Measurements from ENCODE around the gene BSND. TPM values are rescaled to one million over a fixed set of nuclear protein-coding genes. Genes with fewer than 3 reads are reported as not detected.

BSND gene
- total RNA-seq, 1 experiment from 2014 or later = 0.17 TPM

DNA sequence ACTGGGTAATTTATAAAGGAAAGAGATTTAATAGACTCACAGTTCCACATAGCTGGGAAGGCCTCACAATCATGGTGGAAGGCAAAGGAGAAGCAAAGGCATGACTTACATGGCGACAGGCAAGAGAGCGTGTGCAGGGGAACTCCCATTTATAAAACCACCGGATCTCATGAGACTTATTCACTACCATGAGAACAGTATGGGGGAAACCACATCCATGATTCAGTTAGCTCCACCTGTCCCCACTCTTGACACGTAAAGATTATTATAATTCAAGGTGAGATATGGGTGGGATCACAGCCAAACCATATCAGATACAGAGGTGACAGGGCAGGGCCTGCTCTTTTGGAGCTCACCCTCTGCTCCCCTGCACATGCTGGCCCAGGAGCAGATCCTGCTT is 49.7 kb upstream of the BSND start:
- H2BK5ac ChIP-seq (ENCODE audit: insufficient read length, low read length) = no peak overlapping the region

More for the DNA sequence above, 49.7 kb upstream of the BSND start:
- Histone ChIP-seq H4K8ac (replicated peaks; ENCODE audit: insufficient read length, low read depth, low read length) (no peak overlapping the region), H2BK120ac (ENCODE audit: low read depth, low read length, poor library complexity, severe bottlenecking) (no peak overlapping the region), H3K23ac (ENCODE audit: insufficient read length, low read depth, low read length) (no peak overlapping the region), H3K79me2 (ENCODE audit: insufficient read depth, low read length) (no peaks in the 10 kb centered on the region), H3K14ac (ENCODE audit: insufficient read depth, low read length) (no peak overlapping the region), H3K23me2 (ENCODE audit: insufficient read length, low read depth, low read length, poor library complexity, severe bottlenecking) (no peaks in the 10 kb centered on the region), H3K9ac (ENCODE audit: extremely low read depth, insufficient read length, low read length) (no peak overlapping the region), H3K4me2 (ENCODE audit: insufficient read depth, insufficient read length, low read length) (no peak overlapping the region), H2BK20ac (ENCODE audit: low read depth, low read length, poor library complexity, severe bottlenecking) (no peak overlapping the region), H3K56ac (ENCODE audit: insufficient read length, low read depth, low read length) (no peak overlapping the region), H3K27ac (ENCODE audit: insufficient read length, low read depth, low read length) (no peak overlapping the region), H3K27me3 (ENCODE audit: insufficient read depth, low read length) (no peaks in the 10 kb centered on the region), H3T11ph (ENCODE audit: low read length) (no peak overlapping the region), H2BK12ac (ENCODE audit: insufficient read length, low read depth, low read length) (no peak overlapping the region), H2AK5ac (ENCODE audit: insufficient read length, low read length) (no peak overlapping the region), H4K20me1 (ENCODE audit: control insufficient read depth, insufficient read depth, insufficient read length) (no peaks in the 10 kb centered on the region), H4K91ac (ENCODE audit: insufficient read length, low read depth, low read length) (no peak overlapping the region), H4K5ac (ENCODE audit: insufficient read length, low read depth, low read length) (no peak overlapping the region), H3K4ac (ENCODE audit: low read depth, low read length) (no peak overlapping the region), H3K9me3 (ENCODE audit: control insufficient read depth, low read depth, low read length) (no peaks in the 10 kb centered on the region), H2AFZ (ENCODE audit: low read length) (no peak overlapping the region), H3K79me1 (ENCODE audit: insufficient read depth, low read depth, low read length, poor library complexity, severe bottlenecking) (no peaks in the 10 kb centered on the region), H2BK15ac (ENCODE audit: low read depth, low read length) (no peak overlapping the region), H3K4me1 (ENCODE audit: insufficient read depth, low read length) (no peaks in the 10 kb centered on the region; the same call in 1 of the 2 replicates), H3K18ac (ENCODE audit: insufficient read length, low read depth, low read length) (no peak overlapping the region)
- H3K4me1 Mint-ChIP-seq = peaks cover 24 to 26% of the 10 kb centered on the region in 2 experiments
- H3K4me3 Mint-ChIP-seq = no peak overlapping the region
- H3K27ac Mint-ChIP-seq = no peak overlapping the region
- no CpG with 5 or more reads among the region's 4 CpGs for WGBS (ENCODE audit: extremely low coverage, insufficient read length, low lambda C conversion rate)
- H3K9me3 Mint-ChIP-seq = peaks cover 0 to 2% of the 10 kb centered on the region in 2 experiments; a peak in 2 of 5 replicates
- peaks cover 17% of the 10 kb centered on the region for H3K27me3 Mint-ChIP-seq (ENCODE audit: low read depth)
- DNase-seq = no peak
- TF ChIP-seq, protein P1, sequence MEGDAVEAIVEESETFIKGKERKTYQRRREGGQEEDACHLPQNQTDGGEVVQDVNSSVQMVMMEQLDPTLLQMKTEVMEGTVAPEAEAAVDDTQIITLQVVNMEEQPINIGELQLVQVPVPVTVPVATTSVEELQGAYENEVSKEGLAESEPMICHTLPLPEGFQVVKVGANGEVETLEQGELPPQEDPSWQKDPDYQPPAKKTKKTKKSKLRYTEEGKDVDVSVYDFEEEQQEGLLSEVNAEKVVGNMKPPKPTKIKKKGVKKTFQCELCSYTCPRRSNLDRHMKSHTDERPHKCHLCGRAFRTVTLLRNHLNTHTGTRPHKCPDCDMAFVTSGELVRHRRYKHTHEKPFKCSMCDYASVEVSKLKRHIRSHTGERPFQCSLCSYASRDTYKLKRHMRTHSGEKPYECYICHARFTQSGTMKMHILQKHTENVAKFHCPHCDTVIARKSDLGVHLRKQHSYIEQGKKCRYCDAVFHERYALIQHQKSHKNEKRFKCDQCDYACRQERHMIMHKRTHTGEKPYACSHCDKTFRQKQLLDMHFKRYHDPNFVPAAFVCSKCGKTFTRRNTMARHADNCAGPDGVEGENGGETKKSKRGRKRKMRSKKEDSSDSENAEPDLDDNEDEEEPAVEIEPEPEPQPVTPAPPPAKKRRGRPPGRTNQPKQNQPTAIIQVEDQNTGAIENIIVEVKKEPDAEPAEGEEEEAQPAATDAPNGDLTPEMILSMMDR (conservative IDR thresholded peaks at IDR 0.05) = no peak
- peaks cover 0 to 3% (median 0%) of the 10 kb centered on the region in 3 experiments; a peak in 2 of 7 replicates for H3K36me3 Mint-ChIP-seq (ENCODE audit: insufficient read depth in 1 of 3, low read depth in 3 of 3)
